Psoas muscle (tissue), 8 donors: Measurements from ENCODE around the gene ANXA3. TPM values are rescaled to one million over a fixed set of nuclear protein-coding genes. Genes with fewer than 3 reads are reported as not detected.

ENCODE experiments used
- ATAC-seq, 4 donors: fragments of 200-7000 bp; cut with Tn5 transposase; one replicate each; pipeline ENCODE4 v1.9.1; 2020; ENCODE audit warnings: moderate library complexity in 3 of 4, mild to moderate bottlenecking in 2 of 4
- DNase-seq, 2 donors: peaks; one replicate each; pipeline ENCODE4 v3.0.0-alpha.2; 2020
- H3K27ac ChIP-seq: fragments of 200-600 bp; one replicate; pipeline ENCODE4 v1.8.0; 2022
- H3K27me3 ChIP-seq, 3 donors: fragments of 200-600 bp in 1 of 3; one replicate each; pipeline versions ENCODE4 v1.6.1 to v1.8.0; 2013 to 2022; ENCODE audit warnings: low read length in 2 of 3, mild to moderate bottlenecking in 2 of 3, moderate library complexity in 1 of 3; ENCODE audit not compliant: insufficient read depth in 3 of 3
- H3K36me3 ChIP-seq, 2 donors: fragments of 200-600 bp in 1 of 2; one replicate each; pipeline versions ENCODE4 v1.6.1 to v1.8.0; 2013 to 2022; ENCODE audit warnings: low read depth in 1 of 2, mild to moderate bottlenecking in 1 of 2, moderate library complexity in 1 of 2; ENCODE audit not compliant: insufficient read depth in 1 of 2
- H3K4me1 ChIP-seq: fragments of 200-600 bp; one replicate; pipeline ENCODE4 v1.8.0; 2022
- H3K4me3 ChIP-seq: fragments of 200-600 bp; one replicate; pipeline ENCODE4 v1.8.0; 2022; ENCODE audit warnings: mild to moderate bottlenecking
- H3K9me3 ChIP-seq: fragments of 200-600 bp; one replicate; pipeline ENCODE4 v1.8.0; 2022
- CTCF ChIP-seq: fragments of 200-600 bp; IDR thresholded peaks from one replicate; pipeline ENCODE4 v1.8.0; 2022; ENCODE audit warnings: antibody characterized with exemption
- WGBS, 3 donors: extraction: QIAGEN DNeasy Blood & Tissue Kit; methylation state at CpG; one replicate each; pipeline versions ENCODE4 v1.1.6 to v1.1.7; 2013; 5-methylcytosine and 5-hydroxymethylcytosine counted together
- intact Hi-C, 2 donors: fragments of 100-400 bp; cut with DNase I; formaldehyde crosslinking; loops; one replicate each; pipeline versions ENCODE4 v1.11.0 to v1.14.2; 2022
- polyA plus RNA-seq, 3 donors: library from polyadenylated mRNA; stranded (reverse); fragments of 200-250 nt; gene quantifications; one replicate each; pipeline ENCODE4 v1.2.3, GENCODE V29; 2013
- total RNA-seq, 4 donors: library from RNA; stranded (reverse); fragmentation: NEBNext Ultra II Directional in 2 of 4; extraction: Animal tissue kit (Norgen Biotek cat#: 25700) in 2 of 4; gene quantifications; one replicate each; pipeline versions ENCODE4 v1.2.1 to v1.2.4, GENCODE V29; 2021 to 2023
- donor health status: healthy with polysubstance abuse.
- donor health status: DM: no; HTN: no; CAD: no; lungs with moderate emphysema.
- donor health status: Bipolar disorder and iron deficiency.
- donor health status: healthy.
- donor health status: DM: yes; HTN: yes; CAD: no.
- donor health status: DM: no; HTN: no; CAD: no.
- donor health status: DM: no; HTN: no; CAD: no.
- donor health status: DM: yes; HTN: yes; CAD: no.

ANXA3 gene
- total and polyA plus RNA-seq, 7 donors: 11.8 to 27.6 (median 18.1) TPM

- no peaks in the 10 kb centered on the region for H3K9me3 ChIP-seq
- WGBS, 3 donors: 55 to 83% (median 80%) methylated on average over 1 of the region's 1 CpG
- no peak for ATAC-seq
- no peak overlapping the region for H3K4me3 ChIP-seq
- no peak overlapping the region for H3K27ac ChIP-seq
- peaks cover 0 to 3% (median 0%) of the 10 kb centered on the region in 3 donors for H3K27me3 ChIP-seq
- peaks cover 2% of the 10 kb centered on the region for H3K4me1 ChIP-seq
- TF ChIP-seq CTCF: no peak
- no peak for DNase-seq
- intact Hi-C loops: no loop called here
- no peaks in the 10 kb centered on the region for H3K36me3 ChIP-seq
Observed at GRCh38 chr4:78606530-78607095, 55.0 kb downstream of the ANXA3 start.

GRCh38 chr4:78608684-78609083 lies 57.1 kb downstream of the ANXA3 start:
- no peaks in the 10 kb centered on the region for H3K4me1 ChIP-seq
- intact Hi-C loops: no loop called here
- no peak overlapping the region for H3K27ac ChIP-seq
- H3K27me3 ChIP-seq: peaks cover 0 to 1% (median 0%) of the 10 kb centered on the region in 3 donors
- no peak overlapping the region for H3K4me3 ChIP-seq
- ATAC-seq (no peak), DNase-seq (no peak)
- WGBS, 3 donors: 91 to 94% (median 93%) methylated on average over 4 of the region's 4 CpGs
- no peak for TF ChIP-seq CTCF
- no peaks in the 10 kb centered on the region for H3K9me3 ChIP-seq
- H3K36me3 ChIP-seq: no peaks in the 10 kb centered on the region

GRCh38 chr4:78609580-78609979 lies 58.0 kb downstream of the ANXA3 start:
- no peak for DNase-seq
- intact Hi-C loops: no loop called here
- H3K36me3 ChIP-seq: no peaks in the 10 kb centered on the region
- no peaks in the 10 kb centered on the region for H3K4me1 ChIP-seq
- 68 to 90% (median 71%) methylated on average over 4 of the region's 4 CpGs for WGBS, 3 donors
- H3K4me3 ChIP-seq: no peak overlapping the region
- H3K9me3 ChIP-seq: no peaks in the 10 kb centered on the region
- no peak for TF ChIP-seq CTCF
- H3K27ac ChIP-seq: no peak overlapping the region
- no peak for ATAC-seq
- H3K27me3 ChIP-seq: no peaks in the 10 kb centered on the region

- 70 to 82% (median 71%) methylated on average over 3 of the region's 3 CpGs for WGBS, 3 donors
- TF ChIP-seq CTCF: no peak
- intact Hi-C loops: loop anchor here in 1 of 2 donors (5.0 kb wide), 1 partner anchor 252 kb away; no protein-coding TSS in a partner anchor
Observed at GRCh38 chr4:78610546-78611214, 59.1 kb downstream of the ANXA3 start.

More at GRCh38 chr4:78610546-78611214, 59.1 kb downstream of the ANXA3 start:
- Histone ChIP-seq H3K9me3 (no peaks in the 10 kb centered on the region), H3K27ac (no peak overlapping the region), H3K4me3 (no peak overlapping the region), H3K4me1 (no peaks in the 10 kb centered on the region), H3K36me3 (no peaks in the 10 kb centered on the region), H3K27me3 (no peaks in the 10 kb centered on the region)
- DNase-seq (no peak), ATAC-seq (no peak)
